ENCODE results near the gene SIN3B.

DNA sequence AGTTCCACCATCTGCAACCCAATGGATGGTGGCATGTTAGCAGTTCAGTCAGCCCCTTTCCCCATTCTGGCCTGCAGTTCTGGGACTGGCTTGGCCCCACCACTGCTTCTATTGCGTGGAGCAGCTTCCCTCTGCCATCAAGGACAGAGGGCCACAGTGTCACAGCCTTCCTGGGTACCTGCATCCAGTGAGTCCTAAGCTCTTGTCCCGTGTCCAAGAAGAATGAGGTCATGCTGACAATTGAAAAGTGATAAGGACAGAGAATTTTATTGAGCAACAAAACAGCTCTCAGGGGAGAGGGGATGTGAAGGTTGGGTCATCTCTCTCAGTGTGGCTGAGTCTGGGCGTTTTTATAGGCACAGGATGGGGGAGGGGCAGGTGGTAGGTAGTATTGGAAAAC, 33.5 kb upstream of the SIN3B start:
- TF ChIP-seq, protein P1, sequence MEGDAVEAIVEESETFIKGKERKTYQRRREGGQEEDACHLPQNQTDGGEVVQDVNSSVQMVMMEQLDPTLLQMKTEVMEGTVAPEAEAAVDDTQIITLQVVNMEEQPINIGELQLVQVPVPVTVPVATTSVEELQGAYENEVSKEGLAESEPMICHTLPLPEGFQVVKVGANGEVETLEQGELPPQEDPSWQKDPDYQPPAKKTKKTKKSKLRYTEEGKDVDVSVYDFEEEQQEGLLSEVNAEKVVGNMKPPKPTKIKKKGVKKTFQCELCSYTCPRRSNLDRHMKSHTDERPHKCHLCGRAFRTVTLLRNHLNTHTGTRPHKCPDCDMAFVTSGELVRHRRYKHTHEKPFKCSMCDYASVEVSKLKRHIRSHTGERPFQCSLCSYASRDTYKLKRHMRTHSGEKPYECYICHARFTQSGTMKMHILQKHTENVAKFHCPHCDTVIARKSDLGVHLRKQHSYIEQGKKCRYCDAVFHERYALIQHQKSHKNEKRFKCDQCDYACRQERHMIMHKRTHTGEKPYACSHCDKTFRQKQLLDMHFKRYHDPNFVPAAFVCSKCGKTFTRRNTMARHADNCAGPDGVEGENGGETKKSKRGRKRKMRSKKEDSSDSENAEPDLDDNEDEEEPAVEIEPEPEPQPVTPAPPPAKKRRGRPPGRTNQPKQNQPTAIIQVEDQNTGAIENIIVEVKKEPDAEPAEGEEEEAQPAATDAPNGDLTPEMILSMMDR (IDR thresholded peaks at IDR 0.05; ENCODE audit: low read length) = no peak
- no peak for TF ChIP-seq EZH2 (IDR thresholded peaks at IDR 0.05; ENCODE audit: borderline replicate concordance, low read length)
